Lung (tissue), 16 donors: Measurements from ENCODE around the gene EN1. TPM values are rescaled to one million over a fixed set of nuclear protein-coding genes. Genes with fewer than 3 reads are reported as not detected.

Experiments
- ATAC-seq: fragments of 200-7000 bp; cut with Tn5 transposase; one replicate; pipeline ENCODE4 v1.9.1; 2020; ENCODE audit warnings: moderate number of reproducible peaks; ENCODE audit not compliant: insufficient read depth, low FRiP score
- DNase-seq, 3 donors: peaks; one replicate each; pipeline ENCODE4 v3.0.0-alpha.2; 2013 to 2017
- H3K27ac ChIP-seq, 2 donors: one replicate each; pipeline ENCODE4 v1.5.1; 2013; ENCODE audit warnings: mild to moderate bottlenecking in 2 of 2, moderate library complexity in 2 of 2, control low read depth in 1 of 2, inconsistent platforms in 1 of 2, low read depth in 1 of 2, low read length in 1 of 2
- H3K27me3 ChIP-seq, 3 donors: one replicate each; pipeline ENCODE4 v1.5.1; 2013; ENCODE audit warnings: low read length in 2 of 3; ENCODE audit not compliant: control insufficient read depth in 3 of 3, insufficient read depth in 3 of 3
- H3K36me3 ChIP-seq, 4 donors: one replicate each; pipeline ENCODE4 v1.5.1; 2013; ENCODE audit warnings: low read length in 4 of 4, mild to moderate bottlenecking in 1 of 4, moderate library complexity in 1 of 4; ENCODE audit not compliant: control insufficient read depth in 4 of 4, insufficient read depth in 4 of 4
- H3K4me1 ChIP-seq, 5 donors: one replicate each; pipeline ENCODE4 v1.5.1; 2013; ENCODE audit warnings: low read length in 5 of 5, mild to moderate bottlenecking in 2 of 5, moderate library complexity in 1 of 5; ENCODE audit not compliant: control insufficient read depth in 5 of 5, insufficient read depth in 5 of 5
- H3K4me3 ChIP-seq: one replicate; pipeline ENCODE4 v1.5.1; 2013; ENCODE audit warnings: mild to moderate bottlenecking, control low read depth, moderate library complexity
- H3K9ac ChIP-seq, 2 donors: one replicate each; pipeline ENCODE4 v1.5.1; 2013; ENCODE audit warnings: low read length in 2 of 2, control low read depth in 1 of 2; ENCODE audit not compliant: insufficient read depth in 1 of 2
- H3K9me3 ChIP-seq, 4 donors: one replicate each; pipeline ENCODE4 v1.5.1; 2013; ENCODE audit warnings: low read length in 3 of 4, mild to moderate bottlenecking in 1 of 4, moderate library complexity in 1 of 4; ENCODE audit not compliant: control insufficient read depth in 4 of 4, insufficient read depth in 3 of 4
- CTCF ChIP-seq: IDR thresholded peaks from 2 replicates; pipeline ENCODE4 v1.5.1; 2012; ENCODE audit warnings: mild to moderate bottlenecking; ENCODE audit errors: control extremely low read depth, extremely low read depth
- WGBS, 2 donors: extraction: QIAGEN DNeasy Blood & Tissue Kit; methylation state at CpG; one replicate each; pipeline ENCODE4 v1.1.7; 2013; 5-methylcytosine and 5-hydroxymethylcytosine counted together
- long read RNA-seq, 5 donors: transcript quantifications; one replicate each; lab custom pipeline, GENCODE V29; 2026
- polyA plus RNA-seq, 2 donors: library from polyadenylated mRNA; stranded (reverse); fragments of 200-250 nt; gene quantifications; one replicate each; pipeline ENCODE4 v1.2.1, GENCODE V29; 2013
- total RNA-seq, 2 donors: library from RNA; depleted of rRNA in 1 of 2; stranded (reverse); fragments of >200 nt in 1 of 2; gene quantifications; one replicate each; pipeline ENCODE4 v1.2.1, GENCODE V29; 2014 to 2021
- donor health status: control.
- donor health status: control.
- donor health status: Bipolar disorder and iron deficiency.
- donor health status: healthy.
- donor health status: DM: yes; HTN: yes; CAD: no.

Gene EN1
- not detected for total RNA-seq
- polyA plus RNA-seq, result not detected
- long read RNA-seq, donor 1, result 0 reads
- long read RNA-seq, donor 2, result 0 reads
- long read RNA-seq, donor 3, result 0 reads
- long read RNA-seq, donor 4, result 0 reads
- long read RNA-seq, donor 5, result 0 reads

- no peak for ATAC-seq
- peaks cover 41 to 87% (median 84%) of the 10 kb centered on the region in 3 donors for H3K27me3 ChIP-seq
Observed at GRCh38 chr2:118846953-118847761, at the start of gene EN1. EN1 (minus strand) TSS chr2:118847648; CDS start chr2:118847167, 481 bp downstream.

GRCh38 chr2:118893100-118893499 is 45.7 kb upstream of the EN1 start:
- H3K4me3 ChIP-seq, result no peak overlapping the region
- H3K9ac ChIP-seq, result no peak overlapping the region
- WGBS, 2 donors, result 89 to 90% methylated on average over 3 of the region's 3 CpGs
- DNase-seq (no peak), ATAC-seq (no peak)
- no peaks in the 10 kb centered on the region for H3K27me3 ChIP-seq
- no peaks in the 10 kb centered on the region for H3K36me3 ChIP-seq
- no peak overlapping the region for H3K27ac ChIP-seq
- H3K4me1 ChIP-seq, result no peaks in the 10 kb centered on the region
- TF ChIP-seq CTCF, result no peak
- H3K9me3 ChIP-seq, result peaks cover 0 to 9% (median 6%) of the 10 kb centered on the region in 4 donors

More at GRCh38 chr2:118846953-118847761, at the start of gene EN1:
- Histone ChIP-seq H3K9me3 (peaks cover 0 to 15% (median 0%) of the 10 kb centered on the region in 4 donors), H3K36me3 (no peaks in the 10 kb centered on the region), H3K9ac (no peak within 1 kb of the TSS), H3K4me1 (peaks cover 0 to 18% (median 2%) of the 10 kb centered on the region in 5 donors), H3K27ac (no peak within 1 kb of the TSS), H3K4me3 (no peak within 1 kb of the TSS)
- WGBS, 2 donors, result 2 to 6% methylated on average over 58 to 63 of the region's 64 CpGs
- DNase-seq, result no peak
- no peak for TF ChIP-seq CTCF

- Histone ChIP-seq H3K27me3 (no peaks in the 10 kb centered on the region), H3K9me3 (peaks cover 0 to 9% (median 5%) of the 10 kb centered on the region in 4 donors), H3K4me3 (no peak overlapping the region), H3K9ac (no peak overlapping the region), H3K36me3 (no peaks in the 10 kb centered on the region), H3K4me1 (no peaks in the 10 kb centered on the region), H3K27ac (no peak overlapping the region)
- ATAC-seq (no peak), DNase-seq (no peak)
- WGBS, 2 donors, result 66 to 98% methylated on average over 1 of the region's 1 CpG
- TF ChIP-seq CTCF, result no peak
Observed at GRCh38 chr2:118889995-118890394, 42.5 kb upstream of the EN1 start.
